Activated CD4-positive, alpha-beta T cell treated with anti-CD3 and anti-CD28 coated beads for 24 hours (primary cell): ENCODE measurements around the gene FSTL3.

Source experiments
- DNase-seq, 2 donors: peaks; one replicate each; pipeline ENCODE4 v3.0.0-alpha.2; 2020; ENCODE audit warnings: low read depth in 2 of 2

Gene FSTL3

DNA sequence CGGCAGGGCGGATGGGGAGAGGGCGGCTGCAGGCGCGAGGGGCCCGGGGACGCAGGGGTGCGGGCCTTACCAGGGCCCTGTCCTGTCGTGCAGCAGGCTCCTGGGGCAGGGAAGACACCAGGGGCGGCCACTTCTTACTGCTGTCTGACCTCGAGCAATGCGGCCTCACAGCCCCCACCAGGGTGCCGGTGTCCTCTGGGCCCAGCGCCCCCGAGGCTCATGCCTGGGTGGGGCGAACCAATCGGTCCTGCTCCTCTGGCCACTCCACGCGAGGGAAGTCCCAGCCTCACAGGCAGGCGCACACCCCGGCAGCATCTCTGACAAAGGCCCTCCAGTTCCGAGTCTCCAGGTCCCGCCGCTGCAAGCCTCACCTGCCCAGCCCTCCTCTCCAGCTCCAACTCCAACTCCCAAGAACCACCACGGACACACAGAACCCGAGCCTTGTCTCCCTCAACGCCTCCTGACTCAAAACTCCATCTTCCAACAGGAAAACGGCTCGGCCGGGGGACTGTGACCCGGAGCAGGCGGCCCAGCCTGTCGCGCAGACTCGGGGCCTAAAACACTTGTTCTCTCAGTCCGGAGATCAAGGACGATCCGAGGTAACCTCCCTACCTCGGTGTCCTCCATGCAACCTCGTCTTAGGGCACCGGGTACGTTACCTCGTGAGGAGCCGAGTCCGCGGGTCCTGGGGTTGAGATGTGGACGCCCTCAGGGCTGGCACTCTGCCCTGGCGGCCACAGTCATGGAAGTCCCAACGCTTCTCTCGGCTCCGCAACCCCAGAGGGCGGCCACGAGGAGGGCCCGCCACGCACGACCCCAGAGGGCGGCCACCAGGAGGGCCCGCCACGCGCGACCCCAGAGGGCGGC is 30.0 kb upstream of the FSTL3 start:
- no peak for DNase-seq

DNA sequence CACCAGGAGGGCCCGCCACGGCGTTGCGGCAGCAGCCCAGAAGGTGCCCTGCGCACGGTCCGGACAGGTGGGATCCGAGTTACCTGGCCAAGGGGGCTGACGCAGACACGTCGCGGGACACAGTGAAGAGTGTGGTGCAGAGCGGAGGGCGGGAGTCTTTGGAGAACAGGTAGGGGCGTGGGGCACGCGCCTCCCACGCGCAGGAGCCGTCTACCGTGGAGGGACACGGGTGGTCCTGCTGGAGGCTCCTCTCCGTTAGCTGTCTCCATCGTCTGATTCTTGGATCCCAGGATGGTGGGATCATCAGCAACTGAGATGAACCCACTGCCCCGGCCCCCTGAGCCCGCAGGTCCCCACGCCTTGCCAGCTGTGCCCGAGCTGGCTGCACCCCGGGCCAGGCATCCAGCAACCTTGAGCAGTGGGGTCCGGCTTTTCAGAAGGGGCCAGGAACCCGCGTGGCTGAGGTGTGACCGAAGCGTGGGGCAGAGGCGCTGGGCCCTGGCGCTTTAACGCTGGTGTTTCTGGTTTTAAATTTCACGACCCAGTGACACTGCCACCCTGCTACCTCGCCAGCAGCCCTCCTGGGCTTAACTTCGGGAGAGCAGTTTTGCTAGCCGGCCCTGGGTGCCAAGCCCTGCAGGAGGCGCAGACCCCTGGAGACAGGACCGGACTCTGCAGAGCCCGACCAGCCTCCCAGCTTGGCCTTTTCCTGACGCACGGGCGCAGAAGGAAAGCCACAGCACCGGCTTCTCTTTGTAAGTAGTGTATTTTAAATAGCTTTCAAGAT is 29.2 kb upstream of the FSTL3 start:
- no peak for DNase-seq

DNA sequence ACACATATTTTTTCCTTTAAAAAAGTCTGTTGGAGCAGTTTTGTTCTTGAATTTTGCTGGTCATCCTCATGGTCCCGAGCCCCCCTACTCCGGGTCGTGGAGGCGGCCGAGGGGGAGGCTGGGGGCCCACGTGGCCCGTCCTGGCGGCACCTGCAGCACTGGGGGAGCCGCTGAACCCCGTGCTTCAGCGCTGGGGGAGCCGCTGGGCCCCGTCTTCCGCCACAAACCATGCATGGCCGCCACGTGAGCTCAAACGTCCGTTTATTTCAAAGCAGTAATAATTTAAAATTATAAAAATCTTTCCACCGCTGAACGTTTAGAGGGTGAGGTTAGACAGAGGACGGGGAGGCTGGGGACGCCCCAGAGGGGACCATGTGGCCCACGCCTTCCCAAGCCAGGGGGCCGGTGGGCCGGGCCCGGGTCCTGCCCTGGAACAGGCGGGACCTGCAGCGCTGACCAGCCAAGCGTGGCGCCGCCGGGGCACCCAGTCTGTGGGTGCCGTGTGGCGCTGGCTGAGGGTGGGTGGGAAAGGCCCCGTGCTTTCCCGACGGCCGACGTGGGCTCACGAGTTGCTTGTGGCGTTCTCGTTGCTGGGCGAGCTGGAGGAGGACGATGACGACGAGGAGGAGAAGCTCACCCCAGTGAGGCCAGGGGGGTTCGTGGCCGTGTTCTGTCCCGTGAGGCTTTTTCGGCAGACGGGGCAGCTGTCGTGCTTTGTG is 28.5 kb upstream of the FSTL3 start:
- DNase-seq: no peak

DNA sequence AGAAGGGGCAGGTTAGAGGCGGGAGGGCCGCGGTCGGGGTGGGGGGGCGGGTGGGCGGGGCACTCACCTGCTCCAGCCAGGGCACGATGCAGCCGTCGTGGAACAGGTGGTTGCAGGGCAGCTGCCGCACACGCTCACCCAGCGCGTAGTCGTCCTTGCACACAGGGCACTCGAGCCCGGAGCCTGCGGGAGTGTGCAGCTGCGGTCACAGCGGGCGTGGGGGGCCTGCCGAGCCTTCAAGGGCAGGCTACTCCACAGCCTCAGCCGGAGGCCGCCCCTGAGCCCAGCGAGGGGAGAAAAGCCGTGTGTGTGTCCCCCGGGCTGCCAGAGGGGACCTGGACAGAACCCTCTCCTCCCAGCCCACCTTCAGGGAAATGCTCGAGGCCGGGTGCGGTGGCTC is 27.9 kb upstream of the FSTL3 start:
- no peak for DNase-seq

DNA sequence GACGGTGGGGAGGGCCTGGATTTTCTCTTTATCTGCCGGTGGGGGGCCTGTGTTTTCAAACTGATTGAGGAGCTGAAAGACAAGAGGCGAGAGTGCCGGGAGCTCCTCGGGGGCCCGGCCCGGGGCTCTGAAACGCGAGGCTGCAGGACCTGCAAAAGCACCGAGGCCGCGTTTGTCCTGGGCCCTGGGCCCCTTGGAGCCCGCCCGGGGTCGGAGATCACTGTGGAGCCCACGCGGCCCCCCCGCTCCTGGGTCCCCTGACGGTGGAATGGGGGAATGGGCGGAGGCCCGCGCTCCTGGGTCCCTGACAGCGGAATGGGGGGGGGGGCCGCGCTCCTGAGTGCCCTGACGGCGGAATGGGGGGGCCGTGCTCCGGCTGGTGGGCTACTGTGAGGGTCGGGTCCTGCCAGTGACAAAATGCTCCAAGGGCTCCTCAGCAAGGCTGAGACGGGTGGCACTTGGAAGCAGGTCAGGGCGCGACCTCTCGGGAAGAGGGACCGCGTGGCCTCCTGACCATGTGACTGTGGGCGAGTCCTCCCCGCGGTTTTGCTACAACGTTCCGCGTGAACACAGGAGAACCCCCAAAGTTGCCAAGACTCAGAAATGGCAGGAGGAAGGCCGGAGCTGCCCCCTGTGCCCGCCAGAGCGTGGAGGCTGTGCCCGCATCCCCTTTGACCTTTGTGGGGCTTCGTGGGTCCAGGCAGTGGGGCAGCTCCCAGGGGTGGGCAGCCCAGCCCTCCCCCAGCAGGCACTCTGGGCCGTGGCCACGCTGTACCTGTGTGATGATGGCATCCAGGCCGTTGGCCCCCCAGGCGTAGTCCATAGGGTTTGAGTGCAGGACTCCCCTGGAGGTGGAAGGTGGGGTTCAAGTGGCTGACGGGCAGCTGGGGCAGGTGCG is 27.0 kb upstream of the FSTL3 start:
- no peak for DNase-seq

DNA sequence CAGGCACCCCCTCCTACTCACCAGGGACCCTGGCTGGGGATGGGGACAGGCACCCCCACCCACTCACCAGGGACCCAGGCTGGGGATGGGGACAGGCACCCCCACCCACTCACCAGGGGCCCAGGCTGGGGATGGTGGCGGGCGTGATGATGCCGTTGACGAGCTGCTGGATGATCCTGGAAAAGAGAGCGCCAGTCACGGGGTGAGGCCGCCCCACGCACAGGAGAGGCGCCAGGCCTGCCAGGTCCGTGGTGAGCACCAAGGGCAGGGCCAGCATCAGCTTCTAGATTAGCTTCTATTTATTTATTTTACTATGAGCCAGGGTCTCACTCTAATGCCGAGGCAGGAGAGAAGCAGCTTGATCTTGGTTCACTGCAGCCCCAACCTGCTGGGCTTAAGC is 26.1 kb upstream of the FSTL3 start:
- DNase-seq: no peak

DNA sequence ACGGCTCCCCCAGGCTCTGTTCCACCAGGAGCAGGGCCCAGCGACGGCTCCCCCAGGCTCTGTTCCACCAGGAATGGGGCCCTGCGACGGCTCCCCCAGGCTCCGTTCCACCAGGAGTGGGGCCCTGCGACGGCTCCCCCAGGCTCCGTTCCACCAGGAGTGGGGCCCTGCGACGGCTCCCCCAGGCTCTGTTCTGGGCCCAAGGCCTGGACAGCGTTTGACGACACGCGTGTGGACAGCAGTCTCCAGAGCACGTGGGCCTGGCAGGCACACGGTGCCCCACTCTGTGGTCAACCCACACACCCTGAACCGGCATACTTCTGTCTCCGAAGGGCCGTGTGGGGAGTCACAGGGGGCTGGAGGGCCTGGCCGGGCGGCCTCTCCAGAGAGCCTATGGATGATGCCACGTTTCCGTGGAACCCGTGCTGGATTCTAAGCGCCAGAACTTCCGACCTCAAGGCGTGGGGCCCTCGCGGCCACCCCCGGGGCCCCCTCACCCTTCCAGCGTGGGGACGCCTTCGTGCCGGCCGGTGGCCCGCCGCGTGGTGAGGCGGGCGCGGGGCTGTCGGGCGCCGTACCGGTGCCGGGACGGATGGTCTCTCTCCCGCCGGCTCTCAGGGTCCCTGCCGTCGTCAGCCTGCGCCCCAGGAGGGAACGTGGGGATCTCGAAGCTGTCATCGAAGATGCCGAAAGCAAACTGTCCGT is 24.9 kb upstream of the FSTL3 start:
- DNase-seq: no peak

DNA sequence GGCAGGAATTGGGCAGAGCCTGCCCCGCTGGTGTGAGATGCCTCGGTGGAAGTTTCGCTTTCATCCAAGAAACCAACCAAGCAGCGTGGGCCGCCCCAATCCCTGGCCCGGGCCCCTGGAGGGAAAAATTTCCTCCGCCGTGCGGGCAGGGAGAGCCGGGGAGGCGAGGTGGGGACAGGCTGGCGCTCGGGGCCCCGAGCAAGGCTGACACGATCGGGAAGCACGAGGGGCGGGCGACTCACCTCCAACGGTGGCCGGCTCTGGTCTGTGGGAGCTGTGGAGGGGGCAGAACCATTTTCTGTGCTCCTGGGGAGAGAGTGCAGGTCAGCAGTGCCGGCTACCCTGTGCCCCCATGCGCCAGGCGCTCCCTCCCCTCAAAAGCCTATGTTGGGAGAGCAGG is 24.2 kb upstream of the FSTL3 start:
- no peak for DNase-seq

DNA sequence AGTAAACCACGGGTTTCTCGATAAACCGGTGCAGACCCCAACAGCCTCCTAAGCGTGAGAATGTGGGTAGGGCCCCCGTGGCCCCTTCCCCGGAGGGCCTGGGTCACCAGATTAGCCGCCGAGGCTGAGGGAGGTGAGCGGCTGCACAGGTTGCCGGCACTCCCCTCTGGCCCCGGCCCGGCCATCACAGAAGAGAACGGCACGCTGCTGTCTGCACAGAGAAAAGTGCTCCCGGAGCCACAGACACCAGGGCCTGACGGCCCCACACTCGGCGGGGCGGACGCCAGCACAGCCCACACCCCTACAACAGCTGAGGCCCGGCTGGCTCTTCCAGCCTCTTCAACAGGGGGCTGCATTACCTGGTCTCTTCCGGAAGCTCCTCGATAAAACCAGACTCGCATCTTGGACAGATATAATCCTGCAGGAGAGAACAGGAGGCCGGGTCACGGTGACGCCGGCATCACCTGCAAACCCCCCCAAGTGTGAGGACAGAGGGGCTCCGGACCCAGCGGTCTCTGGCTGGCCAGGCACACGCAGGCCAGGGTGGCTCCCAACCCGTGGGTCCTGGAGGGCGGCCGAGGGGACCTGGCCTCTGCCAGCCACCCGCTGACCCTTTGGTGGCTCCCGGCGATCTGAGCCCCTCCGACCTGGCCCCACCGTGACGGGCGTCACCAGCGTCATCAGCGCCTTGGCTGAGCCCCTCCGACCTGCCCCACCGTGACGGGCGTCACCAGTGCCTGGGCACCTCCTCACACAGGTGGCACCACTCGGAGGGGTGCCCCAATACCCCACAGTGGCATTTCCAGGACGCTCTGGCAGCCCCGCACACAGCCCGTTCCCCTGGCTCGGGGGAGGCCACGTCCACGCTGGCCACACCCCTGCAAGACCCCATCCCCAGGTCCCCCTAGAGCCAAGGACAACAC is 23.5 kb upstream of the FSTL3 start:
- DNase-seq: no peak

DNA sequence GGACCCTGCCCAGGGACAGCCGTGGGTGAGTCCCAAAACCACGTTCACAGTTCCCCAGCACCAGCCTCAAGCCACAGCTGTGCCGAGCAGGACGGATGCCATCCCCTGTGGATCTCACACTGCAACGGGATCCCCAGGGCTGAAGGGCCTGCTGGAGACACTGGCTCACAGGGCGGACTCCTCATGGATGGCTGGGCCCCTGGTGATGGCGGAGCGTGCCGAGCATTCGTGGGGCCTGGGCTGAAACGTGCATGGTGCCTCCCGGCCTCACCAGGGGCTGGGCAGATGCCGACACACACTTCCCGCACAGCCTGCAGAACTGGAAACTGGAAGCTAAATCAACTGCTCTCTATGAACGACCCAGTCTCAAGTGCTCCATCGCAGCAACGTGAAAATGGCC is 22.8 kb upstream of the FSTL3 start:
- no peak for DNase-seq

DNA sequence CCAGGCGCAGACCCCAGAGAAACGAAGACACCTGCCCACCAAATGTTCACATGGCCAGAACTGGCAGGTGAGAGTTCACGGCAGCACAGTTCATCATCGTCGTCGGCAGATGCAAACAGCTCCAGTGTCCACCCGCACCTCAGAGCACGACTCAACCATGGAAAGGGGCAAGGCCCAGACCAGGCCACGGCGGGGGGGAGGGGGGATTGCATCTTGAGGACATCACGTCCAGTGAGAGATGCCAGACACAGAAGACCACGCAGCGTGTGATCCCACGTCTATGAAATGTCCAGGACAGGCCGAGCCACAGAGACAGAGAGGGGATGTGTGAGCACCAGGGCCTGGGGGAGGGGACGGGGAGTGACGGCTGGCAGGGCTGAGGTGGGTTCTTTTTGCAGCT is 20.5 kb upstream of the FSTL3 start:
- DNase-seq: no peak

DNA sequence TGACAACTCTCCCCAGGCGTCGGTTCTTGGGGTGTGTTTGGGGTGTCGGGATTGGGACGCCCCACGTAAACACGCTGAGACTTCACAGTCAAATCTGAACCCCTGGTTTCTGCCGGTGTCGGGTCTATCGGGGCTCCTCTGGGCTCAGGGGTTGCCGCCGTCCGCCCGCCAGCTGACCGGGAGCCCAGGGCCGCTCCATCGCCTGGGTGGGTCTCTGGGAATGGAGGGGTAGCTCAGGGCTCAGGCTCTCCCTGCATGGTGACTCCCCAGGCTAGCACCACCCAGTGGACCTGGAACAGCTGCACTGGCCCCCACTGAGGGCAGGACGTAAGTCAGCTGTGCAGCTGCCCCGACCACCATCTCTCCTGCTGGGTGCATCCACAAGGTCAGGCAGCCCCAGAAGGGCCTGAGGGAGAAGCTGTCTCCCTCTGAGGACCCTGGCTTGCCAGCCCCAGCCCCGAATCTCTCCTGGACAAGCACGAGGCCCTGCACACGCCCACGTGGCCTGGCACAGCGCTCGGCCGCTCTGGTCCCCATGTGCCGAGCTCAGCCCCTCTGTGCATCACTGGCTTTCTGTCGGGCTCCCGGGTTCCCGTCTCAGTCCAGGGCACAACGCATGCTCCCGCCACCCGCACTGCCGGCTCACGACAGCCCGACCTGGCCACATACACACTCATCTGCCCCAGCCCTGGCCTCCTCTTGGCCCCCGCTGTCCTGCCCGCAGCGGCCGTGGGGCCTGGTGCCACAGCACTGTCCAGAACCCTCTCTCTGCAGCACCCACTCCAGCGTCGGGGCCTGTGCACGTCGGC is 19.2 kb upstream of the FSTL3 start:
- no peak for DNase-seq

DNA sequence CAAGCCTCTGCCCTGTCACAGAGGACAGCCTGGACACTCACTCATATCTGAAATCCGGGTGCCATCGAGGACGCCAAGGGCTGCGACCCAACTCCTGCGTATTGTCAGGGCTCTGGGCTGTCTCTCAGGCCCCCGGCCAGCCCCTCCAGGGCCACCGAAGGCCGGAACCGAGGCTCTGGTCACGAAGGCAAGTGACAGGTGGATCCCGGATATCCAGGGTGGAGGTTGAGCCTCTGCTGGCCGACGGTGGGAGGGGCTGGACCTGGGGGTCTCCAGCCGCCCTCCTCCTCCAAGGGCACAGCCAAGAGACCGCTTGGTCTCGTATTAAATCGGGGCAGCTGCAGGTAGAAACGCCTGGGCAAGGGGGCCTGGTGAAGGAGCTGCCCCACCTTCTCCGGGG is 18.6 kb upstream of the FSTL3 start:
- no peak for DNase-seq

DNA sequence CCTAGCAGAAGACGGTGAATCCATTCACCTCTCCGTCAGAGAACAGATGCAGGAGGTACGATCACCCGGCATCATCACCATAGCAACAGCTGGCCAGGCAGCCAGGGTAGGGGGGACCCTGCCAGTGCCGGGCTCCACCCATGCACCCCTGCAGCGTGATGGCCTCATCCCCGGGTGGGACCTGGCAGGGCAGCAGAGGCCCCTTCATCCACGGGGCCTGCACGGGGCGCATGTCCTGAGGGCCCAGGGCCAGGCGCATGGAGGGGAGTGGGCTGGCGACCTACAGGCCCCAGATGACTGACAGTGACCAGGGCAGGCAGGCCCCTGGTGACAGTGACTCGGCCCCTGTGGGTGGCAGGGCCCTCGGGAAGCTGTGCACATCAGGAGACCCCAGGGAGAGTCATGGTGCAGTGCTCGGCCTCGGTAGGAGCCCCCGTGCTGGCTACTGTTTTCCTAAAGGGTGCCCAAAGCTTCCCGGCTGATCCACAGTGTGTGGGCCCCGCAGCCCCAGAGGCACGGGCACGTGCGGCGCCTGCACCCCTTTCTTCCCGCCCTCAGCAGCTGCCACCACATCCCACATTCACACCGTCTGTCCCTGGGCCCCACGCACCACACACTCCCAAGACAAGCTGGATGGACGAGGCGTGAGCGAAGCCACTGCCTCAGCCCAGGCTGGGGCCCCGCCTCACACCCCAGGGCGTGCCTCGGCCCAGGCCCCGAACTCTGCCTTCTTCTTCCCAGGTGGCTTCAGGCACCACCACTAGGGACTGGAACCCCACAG is 17.9 kb upstream of the FSTL3 start:
- DNase-seq: no peak

DNA sequence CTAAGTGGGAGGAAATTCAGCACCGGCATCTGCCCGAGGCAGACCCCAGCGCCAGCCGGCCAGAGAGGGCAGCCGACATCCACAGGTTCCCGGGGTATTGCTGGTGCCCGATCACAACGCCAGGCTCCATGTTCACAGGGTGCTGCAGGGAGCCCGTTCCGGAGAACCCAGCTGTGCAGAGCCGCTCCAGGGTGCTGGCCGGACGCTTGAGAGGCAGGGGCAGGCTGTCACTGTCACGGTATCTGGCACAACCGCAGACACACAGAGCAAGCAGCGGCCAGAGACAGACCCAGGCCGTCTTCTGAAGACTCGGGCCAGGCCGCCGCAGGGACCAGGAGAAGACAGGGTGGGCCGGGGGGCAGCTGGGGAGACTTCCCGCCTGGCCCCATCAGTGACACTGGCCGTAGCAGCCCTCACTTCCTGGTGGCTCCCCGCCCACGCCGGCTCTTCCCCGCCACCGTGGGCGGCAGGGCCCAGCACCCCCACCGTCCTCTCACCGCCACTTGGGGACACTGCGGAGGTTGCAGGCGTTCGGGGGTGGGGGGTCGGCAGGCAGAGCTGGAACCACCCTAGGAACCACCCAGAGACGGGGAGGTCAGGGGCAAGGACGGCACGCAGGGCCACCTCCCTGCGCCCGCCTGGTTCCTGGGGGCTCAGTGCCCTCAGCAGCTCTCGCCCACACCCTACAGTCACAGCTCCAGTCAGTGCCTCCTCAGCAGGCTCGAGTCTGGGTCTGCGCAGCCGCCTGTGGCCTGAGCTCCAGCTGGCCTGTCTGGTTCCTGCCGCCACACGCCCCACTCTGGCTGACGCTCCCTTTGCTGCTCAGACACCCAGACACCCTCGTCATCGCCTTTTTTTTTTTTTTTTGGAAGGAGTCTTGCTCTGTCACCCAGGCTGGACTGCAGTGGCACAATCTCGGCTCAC is 17.0 kb upstream of the FSTL3 start:
- no peak for DNase-seq

DNA sequence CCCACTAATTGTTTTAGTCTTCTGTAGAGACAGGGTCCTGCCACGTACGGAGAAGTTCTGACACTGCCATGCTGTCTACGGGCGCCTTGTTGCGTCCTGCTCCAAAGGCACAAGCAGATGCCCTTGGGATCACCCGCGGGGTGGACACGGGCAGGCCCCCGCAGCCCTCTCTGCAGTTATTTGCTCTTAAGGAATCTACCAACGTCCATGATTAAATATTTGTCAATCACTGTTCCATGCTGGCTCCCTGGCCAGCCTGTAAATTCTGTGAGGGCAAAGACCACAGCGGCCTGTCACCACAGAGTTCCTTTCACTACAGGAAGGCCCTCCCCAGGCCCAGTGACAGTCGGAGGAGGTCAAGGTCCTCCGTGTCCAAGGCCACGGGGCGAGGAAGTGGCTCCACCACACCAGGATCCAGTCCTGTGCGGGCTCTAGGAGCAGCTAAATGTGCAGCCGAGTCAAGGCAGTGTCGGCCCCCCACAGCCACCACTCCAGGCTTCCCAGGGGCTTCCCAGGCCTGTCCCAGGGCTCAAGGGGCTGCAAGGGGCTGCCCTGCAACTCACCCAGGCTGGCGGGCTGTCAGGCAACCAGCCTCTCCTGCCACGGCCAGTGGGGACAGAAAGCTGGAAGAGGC is 15.3 kb upstream of the FSTL3 start:
- DNase-seq: no peak
